LNCaP clone FGC (cell line): ENCODE data around the gene DHX40.

Source experiments
- DNase-seq: peaks from one replicate; pipeline ENCODE4 v3.0.0-alpha.2; 2011; ENCODE audit warnings: low read depth
- H3K4me3 ChIP-seq: 2 replicates; pipeline ENCODE4 v1.5.1; 2011; ENCODE audit warnings: mild to moderate bottlenecking, low read depth, low read length, control low read depth
- TF ChIP-seq, protein P1 (sequence below): IDR thresholded peaks from 2 replicates; pipeline ENCODE4 v1.5.1; 2012; ENCODE audit warnings: mild to moderate bottlenecking; ENCODE audit not compliant: control insufficient read depth, insufficient read depth; ENCODE audit errors: extremely low read depth

DHX40 gene

GRCh38 chr17:59526451-59526850 is 39.0 kb upstream of the DHX40 start:
- TF ChIP-seq, protein P1, sequence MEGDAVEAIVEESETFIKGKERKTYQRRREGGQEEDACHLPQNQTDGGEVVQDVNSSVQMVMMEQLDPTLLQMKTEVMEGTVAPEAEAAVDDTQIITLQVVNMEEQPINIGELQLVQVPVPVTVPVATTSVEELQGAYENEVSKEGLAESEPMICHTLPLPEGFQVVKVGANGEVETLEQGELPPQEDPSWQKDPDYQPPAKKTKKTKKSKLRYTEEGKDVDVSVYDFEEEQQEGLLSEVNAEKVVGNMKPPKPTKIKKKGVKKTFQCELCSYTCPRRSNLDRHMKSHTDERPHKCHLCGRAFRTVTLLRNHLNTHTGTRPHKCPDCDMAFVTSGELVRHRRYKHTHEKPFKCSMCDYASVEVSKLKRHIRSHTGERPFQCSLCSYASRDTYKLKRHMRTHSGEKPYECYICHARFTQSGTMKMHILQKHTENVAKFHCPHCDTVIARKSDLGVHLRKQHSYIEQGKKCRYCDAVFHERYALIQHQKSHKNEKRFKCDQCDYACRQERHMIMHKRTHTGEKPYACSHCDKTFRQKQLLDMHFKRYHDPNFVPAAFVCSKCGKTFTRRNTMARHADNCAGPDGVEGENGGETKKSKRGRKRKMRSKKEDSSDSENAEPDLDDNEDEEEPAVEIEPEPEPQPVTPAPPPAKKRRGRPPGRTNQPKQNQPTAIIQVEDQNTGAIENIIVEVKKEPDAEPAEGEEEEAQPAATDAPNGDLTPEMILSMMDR: no peak
- DNase-seq: no peak

DNA sequence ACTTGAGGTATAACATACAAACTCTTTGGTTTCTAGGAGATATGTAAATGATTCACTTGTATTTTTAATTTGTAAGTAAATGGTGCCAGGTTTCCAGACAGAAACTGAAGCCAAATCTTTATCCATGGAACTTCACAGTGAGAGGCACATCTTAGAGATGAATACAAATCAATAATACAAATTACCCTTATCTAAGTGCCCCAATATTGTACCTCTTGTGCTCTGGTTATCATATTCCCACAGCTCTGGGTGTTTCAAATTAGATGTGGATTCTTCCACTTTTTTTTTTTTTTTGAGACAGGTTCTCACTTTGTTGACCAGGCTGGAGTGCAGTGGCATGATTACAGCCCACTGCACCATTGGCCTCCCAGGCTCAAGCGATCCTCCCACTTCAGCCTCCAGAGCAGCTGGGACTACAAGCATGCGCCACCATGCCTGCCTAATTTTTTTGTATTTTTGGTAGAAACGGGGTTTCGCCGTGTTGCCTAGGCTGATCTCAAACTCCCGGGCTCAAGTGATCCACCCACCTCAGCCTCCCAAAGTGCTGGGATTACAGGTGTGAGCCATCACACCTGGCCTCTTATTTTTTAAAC is 38.0 kb upstream of the DHX40 start:
- DNase-seq: no peak
- no peak overlapping the region for H3K4me3 ChIP-seq
- TF ChIP-seq, protein P1: no peak

More at GRCh38 chr17:59526451-59526850, 39.0 kb upstream of the DHX40 start:
- no peak overlapping the region for H3K4me3 ChIP-seq

- TF ChIP-seq, protein P1: no peak
- H3K4me3 ChIP-seq: no peak overlapping the region
- no peak for DNase-seq
Observed at GRCh38 chr17:59527931-59528330, 37.5 kb upstream of the DHX40 start.

DNA sequence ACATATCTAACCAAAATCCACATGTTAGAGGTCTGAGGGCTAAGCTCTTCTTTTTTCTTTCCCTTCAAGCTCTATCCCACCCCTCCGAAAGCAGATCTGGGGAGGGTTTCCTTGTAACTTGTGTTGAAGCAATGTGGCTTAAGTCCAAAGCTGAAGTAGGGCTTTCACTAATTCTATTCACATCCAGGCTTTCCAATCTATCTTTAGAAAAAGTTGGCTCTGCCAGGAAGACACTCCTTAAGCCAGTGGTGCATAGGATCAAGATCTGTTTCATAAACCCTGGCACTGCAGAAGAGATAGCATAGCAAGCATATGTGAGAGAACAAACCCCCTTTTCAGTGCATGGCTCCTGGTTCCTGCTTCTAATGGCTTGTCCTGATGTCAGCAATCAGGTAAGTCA is 34.9 kb upstream of the DHX40 start:
- no peak overlapping the region for H3K4me3 ChIP-seq
- DNase-seq: no peak
- TF ChIP-seq, protein P1: no peak

DNA sequence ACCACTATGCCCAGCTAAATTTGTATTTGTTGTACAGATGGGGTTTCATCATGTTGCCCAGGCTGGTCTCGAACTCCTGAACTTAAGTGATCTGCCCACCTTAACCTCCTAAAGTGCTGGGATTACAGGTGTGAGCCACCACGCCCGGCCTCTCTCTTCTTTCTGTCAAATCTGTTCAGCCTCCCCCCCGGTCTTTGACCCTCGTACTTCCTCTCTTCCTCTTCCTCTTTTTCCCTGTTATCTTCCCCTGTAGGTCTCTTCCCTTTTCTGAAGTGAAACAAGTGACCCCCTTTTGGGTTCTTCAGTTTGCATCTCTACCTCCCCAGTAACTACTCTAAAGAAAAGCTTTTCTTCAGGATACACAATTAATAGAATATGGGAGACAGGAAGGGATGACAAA is 31.7 kb upstream of the DHX40 start:
- no peak overlapping the region for H3K4me3 ChIP-seq
- no peak for DNase-seq
- TF ChIP-seq, protein P1: no peak

GRCh38 chr17:59534583-59534982 is 30.8 kb upstream of the DHX40 start:
- TF ChIP-seq, protein P1: peak; percentile 10; the same call in 1 of the 2 replicates
- DNase-seq: no peak
- H3K4me3 ChIP-seq: no peak overlapping the region
